ENCODE measurements around the gene TPCN2. TPM values are rescaled to one million over a fixed set of nuclear protein-coding genes. Genes with fewer than 3 reads are reported as not detected.

Gene TPCN2
- total and polyA plus RNA-seq, 2 of the 8 experiments (the other 6 are each of a cell fraction or from before 2014, with no cell fraction given): 9.7 to 18.6 TPM

- TF ChIP-seq, protein P1, sequence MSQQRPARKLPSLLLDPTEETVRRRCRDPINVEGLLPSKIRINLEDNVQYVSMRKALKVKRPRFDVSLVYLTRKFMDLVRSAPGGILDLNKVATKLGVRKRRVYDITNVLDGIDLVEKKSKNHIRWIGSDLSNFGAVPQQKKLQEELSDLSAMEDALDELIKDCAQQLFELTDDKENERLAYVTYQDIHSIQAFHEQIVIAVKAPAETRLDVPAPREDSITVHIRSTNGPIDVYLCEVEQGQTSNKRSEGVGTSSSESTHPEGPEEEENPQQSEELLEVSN (IDR thresholded peaks at IDR 0.05): no peak
- TF ChIP-seq KDM1A (IDR thresholded peaks at IDR 0.05; ENCODE audit: borderline replicate concordance, low read length) (no peak), RXRA (IDR thresholded peaks at IDR 0.05; ENCODE audit: insufficient read depth, low read depth, low read length) (no peak), SIX5 (IDR thresholded peaks at IDR 0.05; ENCODE audit: low read depth, low read length) (no peak), EGR1 (IDR thresholded peaks at IDR 0.05; ENCODE audit: borderline replicate concordance, low read depth, low read length) (no peak), CREB1 (IDR thresholded peaks at IDR 0.05) (no peak), HDAC6 (IDR thresholded peaks at IDR 0.05; ENCODE audit: low read depth, low read length) (no peak), FOSL1 (IDR thresholded peaks at IDR 0.05; ENCODE audit: insufficient read depth, low read depth, low read length) (no peak)
Measured at GRCh38 chr11:69109101-69109500, 60.4 kb downstream of the TPCN2 start (continued).
